Mesodermal cell (in vitro differentiated cells): ENCODE measurements around the gene FCRL5.

ENCODE experiments used
- H3K27ac ChIP-seq: 2 replicates; pipeline ENCODE4 v1.7.0; 2013; ENCODE audit warnings: mild to moderate bottlenecking, low read depth, low read length, moderate library complexity; ENCODE audit not compliant: severe bottlenecking
- H3K36me3 ChIP-seq: 2 replicates; pipeline ENCODE4 v1.7.1; 2013; ENCODE audit warnings: mild to moderate bottlenecking, low read length, moderate library complexity; ENCODE audit not compliant: control insufficient read depth, insufficient read depth
- H3K4me1 ChIP-seq: one replicate; pipeline ENCODE4 v1.7.1; 2013; ENCODE audit warnings: mild to moderate bottlenecking, low read length; ENCODE audit not compliant: insufficient read depth, control insufficient read depth, poor library complexity, severe bottlenecking
- H3K4me3 ChIP-seq: 2 replicates; pipeline ENCODE4 v1.7.0; 2013; ENCODE audit warnings: low read length, control low read depth, mild to moderate bottlenecking; ENCODE audit not compliant: insufficient read depth, poor library complexity, severe bottlenecking; ENCODE audit errors: extremely low read depth
- H3K9me3 ChIP-seq: 2 replicates; pipeline ENCODE4 v1.7.1; 2013; ENCODE audit warnings: mild to moderate bottlenecking, low read length, moderate library complexity; ENCODE audit not compliant: control insufficient read depth
- WGBS, 2 experiments: methylation state at CpG; one replicate each; pipeline ENCODE4 v1.1.5; 2013; ENCODE audit warnings: missing lambda C conversion rate in 2 of 2; ENCODE audit not compliant: insufficient coverage in 2 of 2; 5-methylcytosine and 5-hydroxymethylcytosine counted together

The FCRL5 gene

GRCh38 chr1:157471531-157471930 lies 80.8 kb downstream of the FCRL5 start:
- Histone ChIP-seq H3K4me3 (no peak overlapping the region), H3K4me1 (no peaks in the 10 kb centered on the region), H3K36me3 (no peaks in the 10 kb centered on the region), H3K27ac (no peak overlapping the region), H3K9me3 (no peaks in the 10 kb centered on the region)
- WGBS, 2 experiments: 100% methylated on average over 2 of the region's 3 CpGs

- no peaks in the 10 kb centered on the region for H3K9me3 ChIP-seq
- no peak overlapping the region for H3K27ac ChIP-seq
- WGBS, 2 experiments: 33 to 67% methylated on average over 1 to 3 of the region's 4 CpGs
- H3K36me3 ChIP-seq: no peaks in the 10 kb centered on the region
- H3K4me1 ChIP-seq: no peaks in the 10 kb centered on the region
- no peak overlapping the region for H3K4me3 ChIP-seq
Measured at GRCh38 chr1:157469752-157470675, 82.3 kb downstream of the FCRL5 start.

- WGBS, 2 experiments: 80 to 86% methylated on average over 1 to 2 of the region's 3 CpGs
- H3K36me3 ChIP-seq: no peaks in the 10 kb centered on the region
- H3K9me3 ChIP-seq: no peaks in the 10 kb centered on the region
- no peak overlapping the region for H3K27ac ChIP-seq
- no peaks in the 10 kb centered on the region for H3K4me1 ChIP-seq
- H3K4me3 ChIP-seq: no peak overlapping the region
Measured at GRCh38 chr1:157469300-157469699, 83.0 kb downstream of the FCRL5 start.

DNA sequence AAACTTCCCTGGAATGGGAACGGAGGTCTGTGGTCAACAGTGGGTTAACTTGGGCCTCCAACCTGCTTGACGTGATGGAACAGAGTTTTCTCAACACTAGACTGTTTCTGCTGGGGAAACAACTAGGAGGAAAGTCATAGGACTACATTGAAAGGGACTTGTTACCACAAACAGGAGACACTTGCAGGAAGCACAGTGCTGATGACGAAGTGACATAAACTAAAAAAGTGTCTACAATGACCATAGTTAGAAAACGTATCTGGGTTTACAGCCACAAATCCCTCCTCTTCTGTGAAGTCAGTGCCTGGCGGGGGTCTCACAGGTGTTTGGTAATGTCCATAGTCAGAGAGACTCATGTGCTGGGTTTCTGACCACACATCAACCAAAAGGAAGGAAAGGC lies 86.3 kb downstream of the FCRL5 start:
- Histone ChIP-seq H3K36me3 (no peaks in the 10 kb centered on the region), H3K4me3 (no peak overlapping the region), H3K4me1 (no peaks in the 10 kb centered on the region), H3K27ac (no peak overlapping the region), H3K9me3 (no peaks in the 10 kb centered on the region)
- 84 to 93% methylated on average over 4 to 5 of the region's 5 CpGs for WGBS, 2 experiments
